DOHH2 (cell line): ENCODE results near the gene DDAH2.

Source experiments
- H3F3A ChIP-seq: fragments of 200-600 bp; sonication (generic), shearing (Covaris generic); 2 replicates; pipeline ENCODE4 v1.6.0; 2016; ENCODE audit warnings: antibody characterized with exemption, mild to moderate bottlenecking; ENCODE audit not compliant: control insufficient read depth, insufficient read depth
- H3K27ac ChIP-seq: fragments of 200-600 bp; sonication (generic); 2 replicates; pipeline ENCODE4 v1.5.1; 2014; ENCODE audit warnings: low read depth, mild to moderate bottlenecking, low read length, moderate library complexity
- H3K27me3 ChIP-seq: fragments of 200-600 bp; sonication (generic); 2 replicates; pipeline ENCODE4 v1.6.1; 2014; ENCODE audit warnings: mild to moderate bottlenecking, low read length, mixed read lengths; ENCODE audit not compliant: control insufficient read depth
- H3K36me3 ChIP-seq: fragments of 200-600 bp; sonication (generic); 2 replicates; pipeline ENCODE4 v1.6.1; 2014; ENCODE audit warnings: mild to moderate bottlenecking, low read length, moderate library complexity, mixed read lengths; ENCODE audit not compliant: control insufficient read depth
- H3K4me1 ChIP-seq: fragments of 200-600 bp; sonication (generic); 2 replicates; pipeline ENCODE4 v1.6.1; 2014; ENCODE audit warnings: mild to moderate bottlenecking, low read length, mixed read lengths; ENCODE audit not compliant: control insufficient read depth
- H3K4me2 ChIP-seq: fragments of 200-600 bp; sonication (generic); 2 replicates; pipeline ENCODE4 v1.6.0; 2014; ENCODE audit warnings: mild to moderate bottlenecking, low read length, moderate library complexity
- H3K4me3 ChIP-seq: fragments of 200-600 bp; sonication (generic); 2 replicates; pipeline ENCODE4 v1.5.1; 2014; ENCODE audit warnings: mild to moderate bottlenecking, low read length, mixed read lengths
- H3K79me2 ChIP-seq: fragments of 200-600 bp; sonication (generic); 2 replicates; pipeline ENCODE4 v1.6.1; 2014; ENCODE audit warnings: mild to moderate bottlenecking, low read length, mixed read lengths; ENCODE audit not compliant: control insufficient read depth
- H3K9me2 ChIP-seq: fragments of 200-600 bp; sonication (generic); replicated peaks from 2 replicates; pipeline ENCODE4 v1.6.1; 2014; ENCODE audit warnings: mild to moderate bottlenecking, low read length, mixed read lengths; ENCODE audit not compliant: control insufficient read depth
- H3K9me3 ChIP-seq: fragments of 200-600 bp; sonication (generic); 2 replicates; pipeline ENCODE4 v1.6.1; 2014; ENCODE audit warnings: antibody characterized with exemption, low read length, mixed read lengths; ENCODE audit not compliant: control insufficient read depth, insufficient read depth
- H4K20me1 ChIP-seq: fragments of 200-600 bp; sonication (generic); 2 replicates; pipeline ENCODE4 v1.6.0; 2014; ENCODE audit warnings: low read depth, mild to moderate bottlenecking, antibody characterized with exemption, low read length, moderate library complexity; ENCODE audit not compliant: control insufficient read depth, insufficient read depth
- CTCF ChIP-seq: fragments of 200-600 bp; sonication (generic); IDR thresholded peaks from one replicate; pipeline ENCODE4 v1.5.1; 2014; ENCODE audit warnings: antibody characterized with exemption, mild to moderate bottlenecking, low read depth, low read length; ENCODE audit not compliant: poor library complexity, severe bottlenecking
- EZH2phosphoT487 ChIP-seq: fragments of 200-600 bp; sonication (generic); IDR thresholded peaks from 2 replicates; pipeline ENCODE4 v1.6.1; 2017; ENCODE audit warnings: borderline replicate concordance, mild to moderate bottlenecking, antibody characterized with exemption, low read length, moderate library complexity, mixed read lengths

The DDAH2 gene

DNA sequence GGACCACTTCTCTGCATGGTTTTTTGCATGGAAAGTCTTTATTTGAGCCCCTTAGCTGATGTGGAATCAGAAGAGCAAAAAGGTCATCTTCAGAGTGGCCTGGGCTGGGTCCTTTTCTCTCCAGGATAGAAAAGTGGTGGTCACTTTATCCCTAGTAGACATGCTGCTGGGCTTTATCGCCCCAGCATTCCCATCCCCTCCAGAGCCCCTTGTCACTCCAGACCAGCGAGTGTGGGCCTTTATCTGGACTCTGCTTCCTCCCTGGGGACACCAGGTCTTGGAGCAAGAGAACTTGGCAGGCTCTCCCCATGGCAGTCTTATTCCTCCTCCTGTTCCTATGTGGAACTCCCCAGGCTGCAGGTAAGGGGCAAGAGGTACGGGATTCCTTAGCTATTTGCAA is 22.5 kb downstream of the DDAH2 start, which contains the start of gene LY6G6F:
TSS of gene LY6G6F (plus strand) at position 268 of the 400 bp plus-strand sequence. CDS start at position 309, 41 bp downstream.
- no peak for TF ChIP-seq CTCF
- TF ChIP-seq EZH2phosphoT487, result no peak
- H3K27me3 ChIP-seq, result peaks cover 18% of the 10 kb centered on the region
- H3F3A ChIP-seq, result peaks cover 6% of the 10 kb centered on the region
- no peak within 1 kb of the TSS for H3K4me2 ChIP-seq
- peaks cover 12% of the 10 kb centered on the region for H3K79me2 ChIP-seq
- no peak within 1 kb of the TSS for H3K27ac ChIP-seq
- peaks cover 19% of the 10 kb centered on the region for H3K4me1 ChIP-seq
- no peaks in the 10 kb centered on the region for H3K9me3 ChIP-seq
- no peak within 1 kb of the TSS for H3K4me3 ChIP-seq
- no peaks in the 10 kb centered on the region for H3K36me3 ChIP-seq
- H4K20me1 ChIP-seq, result 0 out of 2 replicates have a peak, but pooled peaks cover 3% of the 10 kb centered on the region
- H3K9me2 ChIP-seq, result no peaks in the 10 kb centered on the region

DNA sequence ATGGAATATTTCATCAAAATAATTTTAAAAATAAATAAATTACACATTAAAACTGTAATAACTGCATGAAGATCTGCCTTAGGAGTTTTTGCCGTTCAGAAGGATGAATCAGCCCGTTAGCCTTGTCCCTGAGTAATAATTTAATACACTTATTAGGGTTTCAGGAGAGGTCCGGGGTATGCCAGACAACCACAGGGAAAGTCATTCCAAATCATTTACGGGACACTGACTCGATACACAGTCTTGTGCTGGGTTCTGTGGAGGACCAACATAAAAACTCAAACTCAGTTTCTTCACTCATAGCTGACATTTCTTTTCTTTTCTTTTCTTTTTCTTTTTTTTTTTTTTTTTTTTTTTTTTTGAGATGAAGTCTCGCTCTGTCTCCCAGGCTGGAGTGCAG is 23.2 kb downstream of the DDAH2 start:
- TF ChIP-seq EZH2phosphoT487 (no peak), CTCF (no peak)
- peaks cover 25% of the 10 kb centered on the region for H3K4me1 ChIP-seq

GRCh38 chr6:31702819-31703716 is 26.0 kb downstream of the DDAH2 start, which contains the start of gene ABHD16A:
Gene ABHD16A (minus strand): TSS chr6:31703324. CDS start chr6:31703281, 43 bp downstream.
- Histone ChIP-seq H3K27me3 (no peaks in the 10 kb centered on the region), H3F3A (peaks cover 7% of the 10 kb centered on the region), H3K4me3 (peak within 1 kb of the TSS; percentile 88), H3K9me3 (no peaks in the 10 kb centered on the region), H3K27ac (peak within 1 kb of the TSS; percentile 74), H3K4me1 (peaks cover 23% of the 10 kb centered on the region), H3K4me2 (peak within 1 kb of the TSS; percentile 74), H3K79me2 (peaks cover 24% of the 10 kb centered on the region), H3K9me2 (no peaks in the 10 kb centered on the region), H4K20me1 (0 out of 2 replicates have a peak, but pooled peaks cover 4% of the 10 kb centered on the region), H3K36me3 (peaks cover 19% of the 10 kb centered on the region)
- TF ChIP-seq EZH2phosphoT487, result no peak
- no peak for TF ChIP-seq CTCF

More for the DNA sequence above, 23.2 kb downstream of the DDAH2 start:
- H3K27ac ChIP-seq, result no peak overlapping the region
- H3K27me3 ChIP-seq, result peaks cover 12% of the 10 kb centered on the region
- peaks cover 19% of the 10 kb centered on the region for H3K79me2 ChIP-seq
- H4K20me1 ChIP-seq, result 0 out of 2 replicates have a peak, but pooled peaks cover 4% of the 10 kb centered on the region
- no peak overlapping the region for H3K4me2 ChIP-seq
- H3K36me3 ChIP-seq, result peaks cover 4% of the 10 kb centered on the region
- H3K9me2 ChIP-seq, result no peaks in the 10 kb centered on the region
- peaks cover 6% of the 10 kb centered on the region for H3F3A ChIP-seq
- no peak overlapping the region for H3K4me3 ChIP-seq
- no peaks in the 10 kb centered on the region for H3K9me3 ChIP-seq
